Central memory CD8-positive, alpha-beta T cell (primary cell): Measurements from ENCODE around the gene CENPP.

Experiments used
- ATAC-seq: fragments of 150-1000 bp; cut with Tn5 transposase; replicated peaks from 2 replicates; pipeline ENCODE4 v1.10.0; 2022; ENCODE audit warnings: mild to moderate bottlenecking, moderate FRiP score, moderate number of reproducible peaks; ENCODE audit not compliant: poor library complexity, severe bottlenecking; ENCODE audit errors: extremely low read depth
- DNase-seq, 2 donors: peaks; one replicate each; pipeline ENCODE4 v3.0.0; 2021; ENCODE audit warnings: low spot score in 2 of 2
- H3K27ac Mint-ChIP-seq: one replicate; pipeline ENCODE4 v1.8.0; 2022; ENCODE audit warnings: low read depth, mild to moderate bottlenecking, moderate library complexity, mixed read lengths
- H3K27me3 Mint-ChIP-seq: one replicate; pipeline ENCODE4 v1.8.0; 2022; ENCODE audit warnings: mixed read lengths
- H3K36me3 Mint-ChIP-seq: one replicate; pipeline ENCODE4 v1.8.0; 2022; ENCODE audit warnings: mild to moderate bottlenecking, moderate library complexity, mixed read lengths; ENCODE audit not compliant: insufficient read depth
- H3K4me1 Mint-ChIP-seq: one replicate; pipeline ENCODE4 v1.8.0; 2022; ENCODE audit warnings: mixed read lengths
- H3K4me3 Mint-ChIP-seq: one replicate; pipeline ENCODE4 v1.8.0; 2022; ENCODE audit warnings: mild to moderate bottlenecking, moderate library complexity, mixed read lengths
- H3K9me3 Mint-ChIP-seq: one replicate; pipeline ENCODE4 v1.8.0; 2022; ENCODE audit warnings: mixed read lengths

Gene CENPP

DNA sequence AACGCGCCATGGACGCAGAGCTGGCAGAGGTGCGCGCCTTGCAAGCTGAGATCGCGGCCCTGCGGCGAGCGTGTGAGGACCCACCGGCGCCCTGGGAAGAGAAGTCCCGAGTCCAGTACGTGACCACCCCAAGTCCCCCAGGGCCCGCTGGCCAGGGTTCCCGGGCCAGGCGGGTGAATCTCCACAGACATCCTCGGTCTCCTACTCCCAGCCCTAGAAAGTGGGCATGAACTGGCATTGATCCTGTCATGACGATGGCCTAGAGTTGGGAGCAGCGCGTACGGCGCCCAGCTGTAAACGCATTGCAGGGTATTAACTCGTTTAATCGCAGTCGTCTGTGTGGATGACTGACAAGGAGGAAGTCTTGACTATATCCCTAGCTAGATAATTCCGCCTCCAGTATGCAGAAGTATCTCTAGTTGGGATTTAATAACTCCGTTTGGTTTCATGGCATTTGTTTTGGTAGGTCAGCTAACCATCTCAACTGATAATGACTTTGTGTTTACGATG lies 293 bp downstream of the CENPP start:
- DNase-seq (no peak), ATAC-seq (peak; percentile 2)
- Mint-ChIP-seq H3K36me3 (peaks cover 29% of the 10 kb centered on the region), H3K4me1 (peaks cover 24% of the 10 kb centered on the region), H3K4me3 (peak overlapping the region; percentile 92), H3K27ac (peak overlapping the region; percentile 96), H3K27me3 (no peaks in the 10 kb centered on the region), H3K9me3 (no peaks in the 10 kb centered on the region)

GRCh38 chr9:92327283-92327850 lies 1.6 kb downstream of the CENPP start:
- no peak overlapping the region for H3K27ac Mint-ChIP-seq

DNA sequence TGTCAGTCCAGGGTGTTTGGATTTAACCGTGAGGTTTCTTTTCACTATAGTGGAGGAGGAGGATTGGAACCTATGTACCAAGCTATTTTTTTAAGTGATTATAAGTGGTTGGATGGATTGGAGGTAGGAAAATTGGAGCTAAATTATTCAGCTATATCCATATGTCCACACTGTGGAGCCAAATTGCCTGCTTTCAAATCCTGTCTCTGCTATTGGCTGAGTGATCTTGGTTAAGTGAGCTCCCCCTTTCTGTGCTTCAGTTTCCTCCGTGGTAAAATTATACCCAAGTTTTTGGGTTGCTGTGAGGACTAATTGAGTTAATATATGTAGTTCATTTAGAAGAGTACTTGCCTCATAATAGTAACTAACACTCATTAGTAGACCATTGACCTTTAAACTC lies 2.5 kb downstream of the CENPP start:
- Mint-ChIP-seq H3K4me3 (no peak overlapping the region), H3K27ac (no peak overlapping the region), H3K9me3 (no peaks in the 10 kb centered on the region), H3K36me3 (peaks cover 16% of the 10 kb centered on the region), H3K4me1 (peaks cover 24% of the 10 kb centered on the region), H3K27me3 (no peaks in the 10 kb centered on the region)
- DNase-seq (no peak), ATAC-seq (no peak)

More at GRCh38 chr9:92327283-92327850, 1.6 kb downstream of the CENPP start:
- Mint-ChIP-seq H3K36me3 (peaks cover 24% of the 10 kb centered on the region), H3K27me3 (no peaks in the 10 kb centered on the region), H3K9me3 (no peaks in the 10 kb centered on the region), H3K4me3 (peak overlapping the region; percentile 92), H3K4me1 (peaks cover 24% of the 10 kb centered on the region)
- no peak for DNase-seq
- no peak for ATAC-seq

DNA sequence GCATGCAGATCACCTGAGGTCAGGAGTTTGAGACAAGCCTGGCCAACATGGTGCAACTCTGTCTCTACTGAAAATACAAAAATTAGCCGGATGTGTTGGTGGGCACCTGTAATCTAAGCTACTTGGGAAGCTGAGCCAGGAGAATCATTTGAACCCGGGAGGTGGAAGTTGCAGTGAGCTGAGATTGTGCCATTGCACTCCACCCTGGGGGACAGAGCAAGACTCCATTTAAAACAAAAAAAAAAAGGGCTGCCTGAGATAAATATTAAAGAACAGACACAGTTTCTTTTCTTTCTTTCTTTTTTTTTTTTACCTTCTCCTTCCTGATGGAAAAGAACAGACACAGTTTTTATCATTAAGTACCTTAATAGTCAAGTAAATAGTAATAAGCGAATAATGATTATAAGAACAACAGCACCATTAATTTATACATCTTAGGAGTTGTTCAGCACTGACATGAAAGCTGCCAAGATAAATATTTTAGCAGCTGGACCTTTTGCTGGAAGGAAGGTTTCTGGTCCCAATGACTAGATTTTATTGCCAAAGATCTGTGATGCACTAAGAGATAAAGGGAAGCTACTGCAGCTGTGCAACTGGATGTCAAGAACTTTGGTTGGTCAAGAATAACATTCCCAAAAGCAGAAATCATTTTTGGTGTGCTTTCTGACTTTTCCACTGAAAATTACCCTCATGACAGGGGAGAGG lies 7.0 kb downstream of the CENPP start:
- Mint-ChIP-seq H3K4me3 (no peak overlapping the region), H3K9me3 (no peaks in the 10 kb centered on the region), H3K27me3 (no peaks in the 10 kb centered on the region), H3K27ac (no peak overlapping the region), H3K36me3 (peaks cover 2% of the 10 kb centered on the region), H3K4me1 (no peaks in the 10 kb centered on the region)
- ATAC-seq (no peak), DNase-seq (no peak)

DNA sequence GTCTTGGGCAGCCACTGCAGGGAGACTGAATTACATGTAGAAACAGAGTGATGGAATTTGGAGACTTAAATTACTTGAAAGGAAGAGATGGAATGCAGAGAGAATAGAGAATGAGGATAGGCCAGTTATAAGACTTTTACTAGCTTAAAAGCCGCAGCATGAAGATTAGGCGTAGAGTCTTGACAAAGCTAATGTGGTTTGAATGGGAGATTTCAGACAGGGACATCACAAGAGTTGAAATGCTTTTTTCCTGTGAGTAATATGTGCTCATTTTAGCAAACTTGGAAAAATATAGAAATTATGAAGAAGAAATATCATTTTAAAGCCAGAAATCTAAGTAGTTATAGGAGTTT lies 7.5 kb downstream of the CENPP start:
- Mint-ChIP-seq H3K27me3 (no peaks in the 10 kb centered on the region), H3K27ac (no peak overlapping the region), H3K9me3 (no peaks in the 10 kb centered on the region), H3K4me1 (no peaks in the 10 kb centered on the region), H3K4me3 (no peak overlapping the region), H3K36me3 (peaks cover 2% of the 10 kb centered on the region)
- ATAC-seq (no peak), DNase-seq (no peak)

GRCh38 chr9:92341578-92341977 lies 15.8 kb downstream of the CENPP start:
- Mint-ChIP-seq H3K36me3 (peaks cover 4% of the 10 kb centered on the region), H3K4me3 (no peak overlapping the region), H3K4me1 (no peaks in the 10 kb centered on the region), H3K27ac (no peak overlapping the region), H3K9me3 (peaks cover 5% of the 10 kb centered on the region), H3K27me3 (no peaks in the 10 kb centered on the region)
- ATAC-seq, result no peak
- no peak for DNase-seq

DNA sequence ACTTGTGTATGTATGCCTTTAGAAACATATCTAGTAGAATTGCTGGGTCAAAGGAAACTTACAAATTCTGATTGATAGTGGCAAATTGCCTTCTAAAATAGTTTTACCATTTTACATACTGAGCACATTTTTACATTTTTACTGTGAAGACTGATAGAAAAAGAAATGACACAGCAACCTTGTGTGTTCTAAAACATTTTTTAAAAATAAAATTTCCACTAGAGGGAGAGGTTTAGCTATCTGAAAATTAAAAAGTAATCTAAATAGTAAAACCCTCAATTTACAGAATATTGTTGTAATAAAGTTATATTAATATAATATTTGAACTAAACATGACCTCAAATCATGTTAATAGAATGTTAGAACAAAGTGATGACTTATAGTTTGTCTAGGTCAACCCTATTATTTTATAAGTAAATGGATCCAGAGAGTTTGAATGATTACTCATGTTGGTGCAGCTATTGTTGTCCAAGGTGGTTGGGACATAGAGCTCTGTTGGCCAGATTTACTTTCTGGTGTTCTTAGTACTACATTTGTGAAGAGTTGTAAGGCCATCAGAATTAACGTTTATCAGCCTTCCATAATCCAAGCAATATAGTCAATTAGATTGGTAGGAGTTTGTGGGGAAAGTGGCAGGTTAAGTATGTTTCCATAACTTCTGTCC lies 17.2 kb downstream of the CENPP start:
- Mint-ChIP-seq H3K27me3 (no peaks in the 10 kb centered on the region), H3K9me3 (peaks cover 5% of the 10 kb centered on the region), H3K4me1 (no peaks in the 10 kb centered on the region)

GRCh38 chr9:92345582-92345981 lies 19.8 kb downstream of the CENPP start:
- Mint-ChIP-seq H3K9me3 (peaks cover 5% of the 10 kb centered on the region), H3K36me3 (peaks cover 3% of the 10 kb centered on the region), H3K4me1 (no peaks in the 10 kb centered on the region), H3K27me3 (no peaks in the 10 kb centered on the region), H3K4me3 (no peak overlapping the region), H3K27ac (no peak overlapping the region)
- DNase-seq (no peak), ATAC-seq (no peak)

More for the DNA sequence above, 17.2 kb downstream of the CENPP start:
- DNase-seq (no peak), ATAC-seq (no peak)
- peaks cover 4% of the 10 kb centered on the region for H3K36me3 Mint-ChIP-seq
- H3K27ac Mint-ChIP-seq, result no peak overlapping the region
- H3K4me3 Mint-ChIP-seq, result no peak overlapping the region

DNA sequence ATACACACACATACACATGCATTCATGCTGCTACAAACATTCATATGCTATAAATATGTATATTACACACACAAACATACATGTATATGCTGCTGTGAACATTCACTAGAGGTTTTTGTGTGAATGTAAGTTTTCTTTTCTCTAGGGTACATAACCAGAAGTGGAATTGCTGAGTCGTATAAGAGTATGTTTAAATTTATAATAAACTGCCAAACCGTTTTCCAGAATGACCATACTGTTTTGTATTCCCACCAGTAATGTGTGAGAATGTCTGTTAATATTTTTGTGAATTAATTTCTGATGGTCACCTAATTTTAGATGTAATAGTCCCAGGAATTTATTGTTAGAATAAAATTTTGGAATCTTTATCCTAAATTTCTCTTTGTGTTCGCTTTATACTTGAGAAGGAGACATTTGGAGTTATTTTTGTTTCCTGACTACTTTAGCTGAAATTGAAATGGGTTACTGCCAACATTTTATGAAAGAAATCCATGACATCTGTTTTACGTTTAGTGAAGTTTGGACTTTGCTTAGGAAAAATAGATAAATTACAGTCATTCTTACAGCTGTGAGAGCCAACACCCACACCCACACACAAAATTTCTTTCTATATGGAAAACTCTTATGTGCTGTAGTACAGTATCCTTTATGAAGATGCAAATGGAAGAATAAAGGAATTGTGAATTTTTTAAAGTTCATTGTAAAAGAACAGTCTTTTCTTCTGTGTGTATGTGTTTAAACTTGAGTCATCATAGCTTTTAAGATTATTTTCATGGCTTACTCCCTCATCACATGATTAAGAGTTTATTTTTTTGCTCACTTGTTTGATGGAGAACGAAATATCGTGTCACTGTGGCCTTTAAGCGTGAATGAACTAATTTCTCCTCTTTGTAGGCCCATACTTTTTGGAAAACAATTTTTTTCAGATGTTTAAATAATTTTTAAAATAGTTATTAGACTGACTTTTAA lies 24.3 kb downstream of the CENPP start:
- peaks cover 6% of the 10 kb centered on the region for H3K9me3 Mint-ChIP-seq
- DNase-seq, result no peak
- no peak overlapping the region for H3K27ac Mint-ChIP-seq
- H3K27me3 Mint-ChIP-seq, result no peaks in the 10 kb centered on the region
- no peak overlapping the region for H3K4me3 Mint-ChIP-seq
- no peaks in the 10 kb centered on the region for H3K36me3 Mint-ChIP-seq
- H3K4me1 Mint-ChIP-seq, result no peaks in the 10 kb centered on the region
- ATAC-seq, result no peak

DNA sequence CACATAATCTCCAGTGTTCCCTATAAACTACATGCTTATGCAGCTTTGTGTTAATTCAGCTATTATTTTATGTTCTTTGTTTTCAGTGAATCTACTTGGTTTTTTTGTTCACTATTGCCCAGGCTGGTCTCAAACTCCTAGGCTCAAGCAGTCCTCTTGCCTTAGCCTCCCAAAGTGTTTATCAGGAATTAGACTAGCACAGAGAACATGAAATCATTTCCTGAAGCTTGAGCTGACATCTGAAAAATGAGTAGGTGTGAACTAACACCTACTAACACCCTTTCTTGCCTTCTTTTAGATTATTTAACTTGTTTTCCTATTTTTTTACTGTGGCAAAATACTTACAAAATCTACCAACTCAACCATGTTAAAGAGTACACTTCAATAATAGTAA lies 25.0 kb downstream of the CENPP start:
- Mint-ChIP-seq H3K4me1 (no peaks in the 10 kb centered on the region), H3K27ac (no peak overlapping the region), H3K4me3 (no peak overlapping the region), H3K36me3 (no peaks in the 10 kb centered on the region), H3K27me3 (no peaks in the 10 kb centered on the region), H3K9me3 (peaks cover 6% of the 10 kb centered on the region)
- DNase-seq (no peak), ATAC-seq (no peak)

- Mint-ChIP-seq H3K9me3 (peaks cover 11% of the 10 kb centered on the region), H3K27ac (no peak overlapping the region), H3K4me1 (no peaks in the 10 kb centered on the region), H3K36me3 (no peaks in the 10 kb centered on the region), H3K27me3 (no peaks in the 10 kb centered on the region), H3K4me3 (no peak overlapping the region)
- DNase-seq, result no peak
- ATAC-seq, result no peak
Measured at GRCh38 chr9:92353051-92353450, 27.3 kb downstream of the CENPP start.

DNA sequence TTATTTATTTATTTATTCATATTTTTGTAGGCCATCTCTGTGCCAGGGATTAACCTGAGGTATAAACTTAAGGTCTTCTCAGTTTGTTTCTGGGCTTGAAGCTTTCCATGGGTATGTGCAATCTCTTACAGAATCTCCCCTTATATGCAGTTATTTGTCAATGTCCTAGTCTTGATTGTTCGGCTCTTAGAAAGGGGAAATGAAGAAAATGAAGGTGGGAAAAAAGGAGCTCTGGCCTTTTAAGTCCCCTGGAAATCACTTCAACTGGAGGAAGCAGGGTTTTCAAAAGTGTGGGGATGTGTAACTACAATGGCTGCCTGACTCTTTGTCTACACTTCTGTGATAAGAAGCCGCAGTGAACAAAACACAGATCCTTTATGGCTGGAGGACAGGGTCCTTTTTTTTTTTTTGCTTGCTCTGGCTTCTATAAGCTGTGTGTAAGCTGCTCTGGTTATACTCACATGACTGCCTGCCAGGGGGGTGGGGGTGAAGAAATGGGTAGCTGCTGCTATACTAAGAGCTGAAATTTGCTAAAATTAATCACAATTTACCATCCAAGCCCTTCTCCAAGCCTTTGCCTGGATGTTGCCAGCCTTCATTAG lies 33.7 kb downstream of the CENPP start:
- ATAC-seq (no peak), DNase-seq (no peak)
- H3K27me3 Mint-ChIP-seq, result no peaks in the 10 kb centered on the region
- no peak overlapping the region for H3K27ac Mint-ChIP-seq
- H3K4me3 Mint-ChIP-seq, result no peak overlapping the region
- H3K4me1 Mint-ChIP-seq, result no peaks in the 10 kb centered on the region
- peaks cover 13% of the 10 kb centered on the region for H3K9me3 Mint-ChIP-seq
- H3K36me3 Mint-ChIP-seq, result no peaks in the 10 kb centered on the region
